SKM-1 (cell line): ENCODE results near the gene ANO10.
"Not testable (repeated sequence)": the region's sequence is repeated elsewhere in the genome, so short reads cannot be mapped to it uniquely, and the experiment has no call there.

ENCODE experiments used
- DNase-seq: peaks from one replicate; lab custom pipeline; 2025; ENCODE audit not compliant: unreplicated experiment; lab: John Stamatoyannopoulos, UW

Gene ANO10

DNA sequence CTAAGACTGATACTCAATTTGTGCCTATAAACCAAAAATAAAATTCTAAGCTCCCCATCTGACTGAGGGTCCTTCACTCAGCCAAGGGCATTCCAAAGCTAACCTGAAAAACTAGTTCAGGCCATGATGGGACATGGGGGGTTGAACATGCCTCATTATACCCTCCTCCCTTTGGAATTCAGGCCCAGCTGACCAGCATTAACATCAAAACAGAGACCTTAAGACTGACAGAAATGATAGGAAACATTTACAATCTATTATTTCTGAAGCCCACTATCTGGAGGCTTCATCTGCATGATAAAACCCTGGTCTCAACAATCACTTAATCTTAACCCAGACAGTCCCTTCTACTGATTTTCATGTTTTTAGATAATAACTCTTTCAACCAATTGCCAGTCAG, 140.4 kb downstream of the ANO10 start:
- no peak for DNase-seq

DNA sequence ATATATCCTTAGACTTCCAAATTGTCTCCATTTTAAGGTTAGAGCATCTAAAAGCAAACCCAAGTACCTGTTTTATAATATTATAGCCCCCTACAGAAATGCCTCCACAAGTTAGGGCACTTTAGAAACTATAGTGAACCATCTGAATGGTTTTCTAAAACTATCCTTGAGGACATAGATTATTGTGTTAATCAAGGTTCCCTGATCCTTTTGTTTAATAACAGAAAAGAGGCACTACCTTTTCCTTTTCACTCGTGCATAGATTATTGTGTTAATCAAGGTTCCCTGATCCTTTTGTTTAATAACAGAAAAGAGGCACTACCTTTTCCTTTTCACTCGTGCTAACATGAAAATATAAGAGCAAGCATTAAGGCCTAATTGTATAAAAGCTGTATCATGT, 143.0 kb downstream of the ANO10 start:
- DNase-seq = not testable (repeated sequence)

DNA sequence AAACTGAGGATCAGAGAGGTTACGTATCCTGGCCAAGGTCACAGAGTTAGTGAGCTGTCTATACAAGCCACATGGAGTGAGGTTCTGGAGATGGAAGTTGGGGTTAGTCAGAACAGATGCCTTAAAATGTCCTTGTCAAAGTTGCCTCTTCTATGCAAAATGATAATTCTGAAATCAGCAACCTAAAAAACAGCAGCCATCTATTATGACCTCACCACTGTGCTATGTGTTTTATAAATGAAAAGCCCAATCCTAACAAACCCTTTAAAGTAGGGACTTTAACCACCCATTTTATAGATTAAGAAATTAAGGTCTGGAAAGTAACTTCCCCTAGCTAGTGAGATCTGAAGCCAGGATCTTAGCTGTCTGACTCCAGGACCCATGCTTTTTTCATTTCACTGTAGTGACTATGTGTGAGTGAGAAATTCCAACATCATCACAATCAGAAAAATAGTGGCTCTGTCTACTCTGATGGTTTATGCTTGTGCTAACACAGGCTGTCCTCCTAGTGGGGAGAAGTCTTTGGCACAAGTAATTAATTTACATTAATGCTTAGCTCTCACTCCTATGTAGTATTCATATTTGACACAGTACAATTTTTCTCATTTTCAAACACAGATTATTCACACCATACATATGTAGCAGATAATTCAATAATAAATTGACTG, 143.6 kb downstream of the ANO10 start:
- no peak for DNase-seq

DNA sequence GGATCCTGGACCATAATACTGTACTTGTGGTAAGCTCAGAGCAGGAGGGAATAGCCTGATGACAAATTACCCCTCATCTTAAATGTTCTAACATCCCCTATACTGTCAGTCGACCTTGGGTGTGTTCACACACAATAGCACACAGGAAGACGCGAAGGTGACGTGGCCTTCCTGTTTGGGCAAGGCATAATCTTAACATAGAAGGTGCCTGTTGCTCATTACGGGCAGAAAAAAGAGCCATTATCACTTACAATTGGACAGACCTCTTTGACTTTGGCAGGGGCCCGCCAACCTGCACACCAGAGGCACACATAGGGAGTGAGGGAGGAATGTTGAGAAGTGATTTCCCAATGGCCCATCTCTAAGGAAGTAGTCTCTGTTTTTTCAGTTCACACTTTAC, 144.2 kb downstream of the ANO10 start:
- no peak for DNase-seq

DNA sequence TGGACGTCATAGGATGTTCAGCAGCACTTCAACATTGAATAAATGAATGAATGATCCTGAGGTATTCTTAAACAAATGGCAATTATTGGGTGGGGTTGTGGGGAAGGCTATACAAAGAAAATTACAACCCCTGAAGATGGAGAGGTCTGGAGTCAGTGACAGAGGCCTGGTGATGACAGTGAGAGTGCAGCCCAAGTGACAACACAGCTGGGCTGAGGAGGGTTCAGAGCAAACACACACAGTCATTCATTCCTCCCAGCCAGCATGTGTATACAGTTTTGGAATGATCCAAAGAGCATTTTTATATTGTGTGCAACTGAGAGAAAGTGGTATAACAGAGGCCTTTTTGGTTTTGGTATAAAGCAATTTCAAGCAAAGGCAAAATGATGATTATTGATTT, 148.1 kb downstream of the ANO10 start:
- DNase-seq = no peak

DNA sequence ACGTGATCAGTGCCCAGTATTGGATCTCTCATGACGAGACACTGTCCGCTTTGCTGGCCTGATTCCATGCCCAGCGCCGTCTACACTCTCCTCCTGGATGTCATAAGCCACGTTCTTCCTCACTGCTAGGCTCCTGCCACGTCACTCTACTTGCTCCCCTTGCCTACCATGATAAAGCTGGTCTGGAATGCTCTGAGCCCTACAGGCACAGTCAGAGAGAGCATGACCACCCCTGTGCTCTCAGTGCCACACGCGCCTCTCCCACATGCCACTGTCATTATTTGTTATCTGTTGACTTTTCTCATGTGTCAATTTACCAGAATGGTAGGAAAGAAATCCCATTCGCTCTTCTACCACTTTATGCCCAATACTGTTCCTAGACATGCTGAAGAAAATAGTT, 148.6 kb downstream of the ANO10 start:
- no peak for DNase-seq

DNA sequence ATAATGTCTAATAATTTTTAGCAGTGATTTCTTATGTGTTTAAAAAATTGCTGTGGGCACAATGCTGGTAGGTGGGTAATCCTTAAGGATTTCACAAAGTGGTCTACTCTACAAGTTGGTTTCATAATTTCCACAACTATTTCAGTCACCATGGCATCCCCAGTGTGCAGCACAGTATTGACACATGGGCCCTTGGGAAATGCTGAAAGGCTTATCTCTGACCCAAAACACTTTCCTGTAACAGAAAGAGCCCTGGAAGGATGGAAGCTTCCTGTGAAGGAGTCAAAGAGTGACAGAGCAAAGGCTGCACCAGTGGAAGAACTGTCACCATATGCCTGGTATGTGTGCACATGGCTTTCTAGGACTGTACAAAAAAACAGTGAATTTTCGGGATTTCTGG, 153.7 kb downstream of the ANO10 start:
- DNase-seq = no peak

DNA sequence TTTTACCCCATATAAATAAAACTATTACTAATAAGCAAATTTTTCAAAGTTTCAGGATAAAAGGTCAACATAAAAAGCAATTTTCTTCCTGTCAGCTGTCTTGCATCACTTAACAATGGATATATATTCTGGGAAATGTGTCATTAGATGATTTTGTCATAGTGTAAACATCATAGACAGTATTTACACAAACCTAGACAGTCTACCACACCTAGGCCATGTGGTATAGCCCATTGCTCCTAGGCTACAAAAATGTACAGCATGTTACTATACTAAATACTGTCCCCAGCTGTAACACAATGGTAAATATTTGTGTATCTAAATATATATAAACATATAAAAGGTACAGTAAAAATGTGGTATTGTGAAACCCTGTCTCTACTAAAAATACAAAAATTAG, 156.7 kb downstream of the ANO10 start:
- no peak for DNase-seq

DNA sequence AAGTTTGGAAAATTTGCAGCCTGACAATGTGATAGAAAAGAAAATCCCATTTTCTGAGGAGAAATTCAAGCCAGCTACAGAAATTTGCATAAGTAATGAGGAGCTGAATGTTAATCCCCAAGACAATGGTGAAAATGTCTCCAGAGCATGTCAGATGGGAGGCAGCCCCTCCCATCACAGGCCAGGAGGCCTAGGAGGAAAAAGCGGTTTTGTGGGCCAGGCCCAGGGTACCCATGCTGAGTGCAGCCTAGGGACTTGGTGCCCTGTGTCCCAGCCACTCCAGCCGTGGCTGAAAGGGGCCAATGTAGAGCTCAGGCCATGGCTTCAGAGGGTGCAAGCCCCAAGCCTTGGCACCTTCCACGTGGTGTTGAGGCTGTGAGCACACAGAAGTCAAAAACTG, 159.2 kb downstream of the ANO10 start:
- not testable (repeated sequence) for DNase-seq

DNA sequence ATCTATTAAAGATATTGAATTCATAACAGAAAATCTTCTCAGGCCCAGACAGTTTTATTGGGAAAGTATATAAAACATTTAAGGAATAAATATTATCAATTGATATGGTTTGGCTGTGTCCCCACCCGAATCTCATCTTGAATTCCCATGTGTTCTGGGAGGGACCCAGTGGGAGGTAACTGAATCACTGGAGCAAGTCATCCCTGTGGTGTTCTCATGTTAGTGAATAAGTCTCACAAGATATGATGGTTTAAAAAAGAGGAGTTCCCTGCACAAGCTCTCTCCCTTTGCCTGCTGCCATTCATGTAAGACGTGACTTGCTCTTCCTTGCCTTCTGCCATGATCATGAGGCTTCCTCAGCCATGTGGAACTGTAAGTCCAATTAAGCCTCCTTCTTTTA, 160.5 kb downstream of the ANO10 start:
- DNase-seq = no peak

DNA sequence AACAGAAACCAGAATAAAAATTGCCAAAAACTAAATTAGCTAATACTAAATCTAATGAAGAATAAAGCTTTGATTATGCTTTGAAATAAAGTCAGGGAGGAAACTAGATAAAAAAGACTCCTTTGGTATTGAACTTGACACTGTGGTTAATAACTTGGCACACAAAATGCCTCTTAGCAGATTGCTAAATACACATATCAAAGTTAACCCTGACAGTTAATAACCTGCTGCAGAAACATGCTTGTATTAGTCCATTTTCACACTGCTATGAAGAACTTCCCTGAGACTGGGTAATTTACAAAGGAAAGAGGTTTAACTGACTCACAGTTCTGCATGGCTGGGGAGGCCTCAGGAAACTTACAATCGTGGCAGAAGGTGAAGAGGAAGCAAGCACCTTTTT, 164.8 kb downstream of the ANO10 start:
- DNase-seq = not testable (repeated sequence)

DNA sequence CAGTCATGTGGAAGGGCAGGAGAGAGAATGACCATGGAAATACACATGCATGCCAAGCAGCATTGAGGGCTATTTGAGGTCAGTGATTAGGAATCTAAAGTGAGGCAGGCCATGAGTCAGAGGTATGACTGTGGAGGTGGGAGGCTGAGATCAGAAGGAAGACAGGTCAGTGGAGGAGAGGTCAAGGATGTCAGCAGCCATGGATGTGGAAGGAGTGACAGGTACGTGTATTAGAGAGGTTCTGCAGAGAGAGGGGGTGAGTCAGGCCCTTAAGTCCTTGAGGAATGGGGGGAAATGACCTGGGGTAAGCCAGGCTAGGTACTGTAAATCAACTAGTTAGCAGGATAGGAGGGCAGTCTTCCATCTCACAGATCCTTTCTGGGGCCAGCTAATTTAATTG, 166.6 kb downstream of the ANO10 start:
- no peak for DNase-seq

DNA sequence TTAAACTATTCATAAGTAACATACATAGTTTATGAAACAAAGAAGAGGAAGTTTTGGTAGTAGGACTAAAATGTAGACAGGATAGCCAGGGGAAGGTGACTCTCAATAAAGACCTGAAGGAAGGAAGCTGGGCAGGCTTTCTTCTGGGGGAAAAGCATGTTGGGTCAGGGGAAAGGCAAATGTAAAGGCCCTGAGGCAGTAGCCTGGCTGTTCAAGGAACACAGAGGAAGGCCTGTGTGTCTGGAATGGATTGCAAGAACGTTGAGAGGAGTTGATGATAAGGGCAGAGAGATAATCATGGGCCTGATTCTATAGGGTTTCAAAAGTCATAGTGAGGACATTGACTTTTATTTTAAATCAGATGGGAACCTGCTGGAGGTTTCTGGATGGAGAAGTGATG, 167.8 kb downstream of the ANO10 start:
- DNase-seq = no peak

DNA sequence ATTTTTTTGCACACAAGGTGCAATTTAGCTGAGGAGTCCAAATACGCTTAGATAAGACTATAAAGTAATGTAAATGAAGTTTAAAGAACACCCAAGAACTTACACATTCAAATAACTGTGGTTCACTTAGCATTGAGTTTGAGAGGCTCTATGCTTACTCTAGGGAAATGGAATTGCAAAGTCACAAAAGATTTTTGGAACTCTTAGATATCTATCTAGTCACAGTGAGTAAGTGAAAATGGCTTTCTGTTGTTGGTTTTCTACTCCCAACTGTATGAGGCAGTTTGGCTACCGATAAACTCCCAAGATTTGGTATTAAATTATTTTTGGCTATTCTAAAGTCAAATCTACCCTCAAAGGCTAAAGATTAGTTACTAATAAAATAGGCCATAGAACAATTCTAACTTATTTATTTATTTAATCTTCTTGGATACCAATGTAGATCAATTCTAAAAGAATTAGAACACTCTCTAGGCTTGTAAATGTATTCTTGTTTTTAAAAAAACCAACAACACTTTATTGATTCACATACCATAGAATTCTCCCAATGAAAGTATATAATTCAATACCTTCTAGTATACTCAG, 170.0 kb downstream of the ANO10 start:
- no peak for DNase-seq

DNA sequence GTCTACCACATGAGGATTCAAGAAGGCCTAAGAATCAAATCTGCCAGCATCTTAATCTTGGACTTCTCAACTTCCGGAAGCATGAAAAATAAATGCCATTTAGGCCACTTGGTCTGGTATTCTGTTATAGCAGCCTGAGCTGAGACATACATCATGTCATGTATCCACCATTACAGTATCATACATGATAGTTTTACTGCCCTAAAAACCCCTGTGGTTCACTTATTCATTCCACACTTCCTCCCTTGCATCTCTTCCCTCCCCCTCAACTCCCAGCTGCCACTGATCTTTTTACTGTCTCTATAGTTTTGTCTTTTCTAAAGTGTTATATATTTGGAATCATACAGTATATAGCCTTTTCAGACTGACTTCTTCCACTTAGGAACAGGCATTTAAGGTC, 173.7 kb downstream of the ANO10 start:
- DNase-seq = no peak

DNA sequence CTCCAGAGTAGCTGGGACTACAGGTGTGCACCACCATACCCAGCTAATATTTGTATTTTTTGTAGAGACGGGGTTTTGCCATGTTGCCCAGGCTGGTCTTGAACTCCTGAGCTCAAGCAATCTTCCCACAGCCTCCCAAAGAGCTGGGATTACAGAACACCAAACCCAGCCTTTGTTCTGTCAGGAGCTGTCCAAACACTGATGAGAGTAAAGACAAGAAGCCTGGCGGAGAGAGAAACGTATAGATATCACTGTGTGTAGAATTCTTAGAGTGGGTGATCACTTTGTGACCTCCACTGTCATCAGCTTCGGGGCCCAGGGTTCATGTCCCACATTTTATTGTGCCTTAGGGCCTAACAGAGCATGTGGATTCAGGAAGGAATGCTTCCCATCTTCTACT, 176.0 kb downstream of the ANO10 start:
- no peak for DNase-seq

DNA sequence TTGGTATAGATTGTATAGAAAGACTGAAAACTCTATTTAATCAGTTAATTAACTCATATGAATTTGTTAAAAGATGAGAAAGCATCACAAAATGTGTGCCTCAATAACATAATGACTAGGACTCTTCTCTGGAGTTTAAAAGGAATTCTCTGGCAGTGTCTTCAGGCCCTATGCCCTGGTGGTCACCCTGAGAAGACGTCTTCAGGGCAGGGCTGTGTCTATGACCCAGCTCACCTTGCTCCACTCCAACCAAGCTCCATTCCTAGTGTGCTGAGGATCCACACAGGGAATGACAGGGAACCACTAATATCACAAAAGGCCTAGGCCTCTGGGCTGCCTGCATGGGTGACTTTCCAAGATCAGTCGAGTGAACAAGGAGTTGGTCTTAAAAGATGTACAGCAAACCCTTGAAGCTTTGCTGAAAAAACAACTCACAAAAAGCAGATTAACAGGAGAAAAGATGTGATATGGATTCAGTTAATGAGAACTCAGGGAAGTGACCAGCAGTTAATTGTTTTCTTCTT, 178.9 kb downstream of the ANO10 start:
- no peak for DNase-seq

DNA sequence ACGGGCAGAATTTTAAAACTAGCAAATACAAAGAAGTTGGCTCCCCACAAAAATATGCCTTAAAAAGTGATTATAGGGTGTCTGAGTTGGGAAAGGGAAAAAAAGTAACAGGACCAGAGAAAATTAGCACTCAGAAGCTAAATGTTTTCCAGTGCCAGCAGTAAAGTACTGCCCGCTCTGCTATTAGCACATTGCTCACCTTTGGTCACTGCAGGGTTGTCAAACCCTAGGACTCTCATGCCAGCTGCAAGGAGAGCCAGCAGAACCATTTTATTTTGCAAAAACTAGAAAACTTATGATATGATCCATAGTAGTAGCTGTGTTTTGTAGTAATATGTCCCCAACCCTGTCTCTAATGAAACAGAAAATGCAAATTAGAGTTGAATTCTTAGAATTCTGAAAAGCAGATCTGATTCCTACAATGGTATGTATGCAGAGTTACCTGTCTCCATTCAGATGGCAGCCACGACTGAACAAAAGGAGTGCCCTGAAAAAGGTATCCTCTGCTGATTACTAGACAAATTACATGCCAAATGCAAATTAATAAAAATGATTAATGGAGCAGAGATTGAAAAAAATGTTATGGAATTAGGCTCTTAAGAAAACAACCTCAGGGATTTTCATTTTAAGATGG, 185.2 kb downstream of the ANO10 start:
- DNase-seq = no peak

DNA sequence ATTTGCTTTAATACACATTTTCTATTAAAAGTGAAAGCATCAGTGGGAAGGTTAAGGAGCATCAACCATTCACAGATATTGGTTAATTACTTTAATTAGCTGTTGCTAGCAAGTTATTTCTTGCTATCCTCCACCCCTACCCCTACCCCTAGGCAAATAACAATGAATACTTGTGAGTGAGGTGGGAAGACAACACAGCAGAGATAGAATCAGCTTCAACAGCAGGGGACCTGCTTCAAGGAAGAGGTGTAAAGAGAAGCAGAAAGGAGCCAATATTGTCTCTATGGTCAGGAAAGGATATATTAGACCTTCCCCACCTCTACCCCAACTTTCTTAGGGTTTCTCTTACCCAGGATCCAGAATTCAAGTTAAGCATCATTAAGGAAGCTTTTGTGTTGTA, 186.1 kb downstream of the ANO10 start:
- DNase-seq = no peak

DNA sequence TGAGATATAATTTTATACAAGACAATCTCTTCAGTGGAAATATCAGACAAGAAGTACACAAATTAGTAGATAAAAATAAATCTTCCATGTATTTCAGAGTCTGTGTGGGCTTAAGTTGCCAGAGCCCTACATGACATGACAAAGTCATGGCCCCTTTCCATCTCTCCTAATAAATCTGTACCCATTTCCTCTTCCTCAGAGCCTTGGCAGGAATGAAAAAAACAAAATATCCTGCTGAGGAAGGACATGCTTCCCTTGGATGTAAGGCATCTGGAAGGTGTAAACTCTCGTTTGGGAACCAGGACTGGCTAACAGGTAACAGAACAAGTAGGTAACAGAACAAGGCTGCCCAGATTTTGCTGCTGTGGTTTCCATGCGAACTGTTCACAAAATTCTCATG, 187.4 kb downstream of the ANO10 start:
- DNase-seq = no peak

DNA sequence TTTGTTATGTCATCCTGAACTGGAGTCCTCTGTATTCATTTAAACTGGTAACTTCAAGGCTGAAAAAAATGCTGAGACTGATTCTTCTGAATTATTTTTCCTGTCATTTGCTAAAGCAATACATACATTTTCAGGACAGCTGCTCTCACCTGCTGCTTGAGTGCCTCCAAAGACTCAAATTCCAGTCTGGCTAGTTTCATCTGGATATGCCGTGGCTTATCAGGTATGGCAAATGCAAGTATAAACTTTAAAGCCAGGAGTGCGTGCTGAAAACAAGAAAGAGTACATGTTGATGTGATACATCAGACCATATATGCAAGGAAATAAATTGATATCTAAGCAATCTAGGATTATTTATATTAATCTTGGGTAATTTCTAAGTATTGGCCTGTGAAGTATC, 189.3 kb downstream of the ANO10 start:
- DNase-seq = no peak

DNA sequence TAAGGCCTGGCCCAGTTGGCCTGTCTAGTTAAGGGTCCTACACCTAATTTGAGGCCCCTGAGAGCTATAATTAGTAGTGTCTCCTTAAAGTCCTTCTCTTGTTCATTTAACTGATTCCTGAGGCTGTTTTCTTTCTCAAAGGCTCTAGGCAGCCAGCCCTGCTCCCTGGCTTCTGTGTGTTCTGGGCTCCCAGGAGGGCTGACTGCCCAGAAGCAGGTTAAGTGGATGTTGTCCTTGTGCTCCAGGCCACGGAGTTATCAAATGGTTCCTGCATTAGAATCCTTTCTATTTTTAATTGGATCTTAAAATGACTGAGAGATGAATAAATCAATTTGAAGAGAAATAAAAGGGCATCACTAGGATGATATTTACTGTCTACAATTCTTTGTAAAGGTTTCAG, 195.4 kb downstream of the ANO10 start:
- no peak for DNase-seq

DNA sequence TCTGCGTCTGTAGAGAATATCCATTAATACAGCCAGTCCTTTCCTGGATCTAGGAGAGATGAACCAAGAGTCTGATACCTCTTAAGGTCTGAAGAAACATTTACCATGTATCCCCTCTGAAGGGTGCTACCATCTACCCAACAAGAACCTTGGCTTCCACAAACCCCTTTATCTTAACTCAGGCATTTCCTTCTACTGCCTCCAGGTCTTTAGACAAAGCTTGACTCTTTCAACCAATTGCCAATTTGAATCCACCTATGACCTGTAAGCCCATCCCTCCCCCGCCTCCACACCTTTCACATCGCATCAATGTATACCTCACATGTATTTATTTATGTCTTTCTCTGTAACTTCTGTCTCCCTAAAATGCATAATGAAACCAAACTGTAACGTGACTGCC, 196.0 kb downstream of the ANO10 start:
- DNase-seq = no peak
